ENCODE results near the gene NEGR1. TPM values are rescaled to one million over a fixed set of nuclear protein-coding genes. Genes with fewer than 3 reads are reported as not detected.

Gene NEGR1
- total RNA-seq, 1 donor from 2014 or later = 34.7 TPM

DNA sequence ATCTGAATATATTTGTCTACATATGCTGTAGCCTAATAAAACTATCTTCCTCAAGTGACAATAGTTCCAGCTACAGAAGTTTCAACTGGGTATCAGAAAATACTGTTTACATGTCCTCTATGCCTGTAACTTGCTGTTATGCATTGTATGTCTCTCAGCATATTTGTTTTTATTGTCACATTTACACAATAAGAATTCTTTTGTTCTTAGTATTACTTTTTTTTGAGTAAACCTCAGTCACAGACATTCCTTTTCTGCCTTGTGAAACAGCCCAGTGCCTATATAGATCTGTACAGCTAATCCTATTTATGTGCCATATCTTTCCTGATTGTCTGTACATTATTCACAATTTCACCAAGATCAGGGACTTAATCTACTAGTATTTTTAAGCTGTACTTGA is 565.2 kb downstream of the NEGR1 start:
- no peak for DNase-seq (ENCODE audit: low spot score)

DNA sequence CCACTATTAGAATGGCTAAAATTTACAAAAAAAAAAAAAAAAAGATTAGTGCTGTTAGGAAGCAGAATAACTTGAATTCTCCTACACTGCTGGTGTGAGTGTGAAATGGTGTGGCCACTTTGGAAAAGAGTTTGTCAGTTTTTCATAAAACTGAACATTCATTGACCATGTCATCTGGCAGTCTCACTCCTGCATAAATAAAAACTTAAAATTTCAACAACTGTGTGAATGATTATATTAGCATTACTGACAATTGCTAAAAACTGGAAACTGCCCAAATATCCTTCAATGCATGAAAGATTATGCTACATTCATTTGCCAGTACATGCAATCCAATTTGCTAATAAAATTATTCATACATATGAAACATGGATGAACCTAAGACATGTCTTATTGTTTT is 570.9 kb downstream of the NEGR1 start:
- DNase-seq (ENCODE audit: low spot score) = no peak

DNA sequence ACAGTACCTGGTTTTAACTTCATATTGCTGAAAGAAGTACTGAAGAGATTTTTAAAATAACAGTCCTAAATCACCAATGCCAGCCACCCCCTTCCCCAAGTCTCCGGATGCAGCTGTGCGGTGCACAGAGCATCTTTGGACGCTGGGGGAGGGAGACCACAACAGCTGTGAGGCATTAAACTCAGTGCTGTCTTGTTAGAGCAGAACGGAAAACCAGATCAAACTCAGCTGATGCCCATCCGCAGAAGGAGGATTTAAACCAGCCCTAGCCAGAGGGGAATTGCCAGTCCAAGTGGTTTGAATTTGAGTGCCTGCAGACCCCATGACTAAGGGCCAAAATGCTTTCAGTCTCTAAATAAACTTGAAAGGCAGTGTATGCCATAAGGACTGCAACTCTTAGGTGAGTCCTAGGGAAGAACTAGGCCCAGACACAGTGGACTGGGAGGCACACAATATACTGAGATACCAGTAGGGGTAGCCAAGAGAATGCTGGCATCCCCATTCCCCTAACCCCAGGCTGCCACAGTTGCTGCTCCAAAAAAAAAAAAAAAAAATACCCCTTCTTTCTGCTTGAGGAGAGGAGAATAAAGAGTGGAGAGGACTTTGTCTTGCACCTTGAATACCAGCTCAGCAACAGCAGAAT is 576.2 kb downstream of the NEGR1 start:
- no peak for DNase-seq (ENCODE audit: low spot score)

- DNase-seq (ENCODE audit: low spot score) = no peak
Measured at GRCh38 chr1:71698186-71698585, 584.2 kb downstream of the NEGR1 start.

- DNase-seq (ENCODE audit: low spot score) = no peak
Measured at GRCh38 chr1:71695821-71696220, 586.5 kb downstream of the NEGR1 start.

DNA sequence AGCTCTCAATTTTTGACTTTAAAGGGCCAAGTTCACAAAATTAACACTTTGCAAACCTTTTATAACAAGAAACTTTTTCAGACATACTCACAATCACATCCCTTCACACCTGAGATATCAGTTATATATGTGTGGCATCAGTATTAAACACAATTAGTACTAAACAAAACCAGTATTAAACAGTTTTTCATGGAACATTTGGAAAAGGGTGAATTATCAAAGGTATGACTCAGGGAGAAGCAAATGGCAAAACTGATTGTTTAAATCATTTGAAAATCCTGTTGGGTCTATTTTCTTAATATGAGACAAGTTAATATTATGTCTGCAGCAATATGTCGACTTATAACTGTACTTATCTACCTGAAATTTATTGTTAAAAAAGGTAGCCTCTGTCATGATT is 587.3 kb downstream of the NEGR1 start:
- DNase-seq (ENCODE audit: low spot score) = no peak

GRCh38 chr1:71693581-71693980 is 588.8 kb downstream of the NEGR1 start:
- DNase-seq (ENCODE audit: low spot score) = no peak

- no peak for DNase-seq (ENCODE audit: low spot score)
Measured at GRCh38 chr1:71689635-71690034, 592.7 kb downstream of the NEGR1 start.

DNA sequence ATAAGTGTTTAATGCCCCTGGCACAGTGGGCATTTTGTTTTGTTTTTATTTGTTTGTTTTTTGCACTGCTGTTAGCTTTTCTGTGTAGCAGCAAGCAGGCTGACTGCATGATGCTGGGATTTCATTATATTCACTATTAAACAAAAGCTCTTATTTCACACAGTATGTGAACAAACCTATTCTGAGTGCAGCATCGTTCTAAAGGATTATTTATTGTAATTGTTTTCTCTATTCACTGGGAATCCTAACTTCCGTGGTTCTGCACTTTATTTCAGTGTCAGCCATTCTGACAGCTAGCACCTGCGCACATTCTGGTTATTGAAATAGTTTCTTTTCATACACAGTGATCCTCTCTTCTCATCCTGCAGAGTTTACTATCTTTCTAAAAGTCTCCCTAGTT is 595.0 kb downstream of the NEGR1 start:
- no peak for DNase-seq (ENCODE audit: low spot score)

GRCh38 chr1:71676979-71677925 is 605.1 kb downstream of the NEGR1 start:
- DNase-seq (ENCODE audit: low spot score) = no peak

GRCh38 chr1:71668065-71668464 is 614.3 kb downstream of the NEGR1 start:
- no peak for DNase-seq (ENCODE audit: low spot score)

- no peak for DNase-seq (ENCODE audit: low spot score)
Measured at GRCh38 chr1:71667216-71667615, 615.1 kb downstream of the NEGR1 start.

DNA sequence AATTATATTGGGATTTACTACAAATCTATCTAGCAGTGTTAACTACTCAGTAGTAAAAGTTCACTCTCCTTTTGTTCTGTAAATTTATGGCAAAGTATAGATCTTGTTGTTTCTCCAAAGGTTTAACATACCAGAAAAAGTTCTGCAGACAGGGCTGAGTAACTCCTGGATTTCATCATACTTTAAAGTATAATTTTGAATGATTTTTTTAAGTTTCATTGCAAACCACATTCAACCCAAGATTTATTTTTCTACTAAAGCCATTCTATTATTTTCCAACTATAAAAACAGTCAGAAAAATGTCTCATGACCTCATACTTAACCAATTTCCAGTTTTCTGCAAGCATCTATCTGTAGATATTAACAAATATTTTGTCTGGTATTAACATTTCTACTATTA is 615.7 kb downstream of the NEGR1 start:
- DNase-seq (ENCODE audit: low spot score) = no peak

- no peak for DNase-seq (ENCODE audit: low spot score)
Measured at GRCh38 chr1:71660411-71660810, 621.9 kb downstream of the NEGR1 start.

DNA sequence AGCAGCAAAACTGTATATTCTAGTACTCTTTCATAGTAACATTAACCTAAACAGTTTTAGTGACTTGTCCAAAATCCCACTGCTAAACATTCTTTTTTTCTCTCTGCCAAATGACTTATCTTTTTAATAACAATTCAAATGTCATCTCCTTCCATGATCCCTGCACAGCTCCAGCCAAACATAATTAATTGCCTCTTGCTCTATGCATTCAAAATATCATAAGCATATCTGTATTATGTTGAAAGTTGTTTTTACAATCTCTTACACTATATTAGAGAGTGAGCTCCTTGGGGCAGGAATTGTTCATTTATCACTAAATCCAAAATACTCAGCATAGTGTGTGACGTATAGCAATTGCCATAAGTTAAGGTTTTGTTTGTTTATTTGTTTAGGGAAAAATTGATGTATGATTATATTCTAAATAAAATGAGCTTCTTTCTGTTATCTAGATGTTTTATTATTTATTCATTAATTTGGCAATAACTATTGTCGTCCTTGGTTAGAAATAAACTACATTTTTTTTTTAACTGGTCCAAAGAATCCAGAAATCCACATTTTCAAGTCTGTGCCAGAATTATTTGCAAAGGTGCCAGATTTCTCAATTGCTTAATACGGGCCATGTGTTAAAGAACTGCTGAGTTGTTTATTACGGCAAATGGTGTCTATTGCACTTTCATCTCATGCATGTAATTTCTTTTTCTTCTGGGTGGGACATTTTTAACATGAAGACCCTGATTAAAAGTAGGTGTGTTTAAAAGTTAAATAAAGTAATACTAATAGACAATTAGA is 624.3 kb downstream of the NEGR1 start:
- no peak for DNase-seq (ENCODE audit: low spot score)

DNA sequence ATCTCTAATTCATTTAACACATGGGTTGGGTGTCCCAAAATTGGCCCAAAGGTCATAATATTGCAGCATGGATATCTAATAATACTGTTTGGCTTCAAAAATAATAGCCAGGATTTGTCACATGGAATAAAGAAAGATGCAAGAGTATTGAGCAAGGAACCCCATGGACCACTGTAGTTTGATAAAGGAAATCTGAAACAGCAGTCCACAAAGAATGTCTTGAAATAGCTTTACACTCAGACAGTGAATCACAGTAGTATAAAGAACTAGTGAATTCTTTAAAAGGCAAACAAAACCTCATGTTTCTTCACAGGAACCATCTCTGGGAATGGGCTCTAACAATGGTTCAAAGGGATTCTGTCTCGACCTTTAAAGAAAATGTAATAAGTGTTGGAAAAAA is 625.4 kb downstream of the NEGR1 start:
- no peak for DNase-seq (ENCODE audit: low spot score)

- no peak for DNase-seq (ENCODE audit: low spot score)
Measured at GRCh38 chr1:71655604-71656003, 626.7 kb downstream of the NEGR1 start.

GRCh38 chr1:71653952-71654351 is 628.4 kb downstream of the NEGR1 start:
- DNase-seq (ENCODE audit: low spot score) = no peak

DNA sequence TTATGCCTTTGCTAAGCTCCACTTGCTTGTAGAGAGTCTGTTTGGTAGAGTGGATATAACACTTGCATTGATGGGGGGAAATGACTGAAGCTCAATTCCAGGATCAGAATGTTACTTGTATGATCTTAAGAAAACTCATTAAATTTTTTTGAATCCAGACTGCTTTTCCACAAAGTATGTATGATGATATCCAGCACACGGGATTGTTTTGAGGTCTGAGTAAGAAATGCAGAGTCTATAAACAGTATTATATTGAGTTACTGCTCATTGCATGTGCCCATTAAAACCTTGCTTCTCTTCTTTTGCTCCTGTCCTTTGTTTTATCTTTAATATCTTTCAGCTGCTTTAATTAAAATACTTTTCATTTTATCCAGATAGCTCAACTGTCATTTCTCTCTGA is 631.1 kb downstream of the NEGR1 start:
- no peak for DNase-seq (ENCODE audit: low spot score)

GRCh38 chr1:71650119-71650518 is 632.2 kb downstream of the NEGR1 start:
- no peak for DNase-seq (ENCODE audit: low spot score)

DNA sequence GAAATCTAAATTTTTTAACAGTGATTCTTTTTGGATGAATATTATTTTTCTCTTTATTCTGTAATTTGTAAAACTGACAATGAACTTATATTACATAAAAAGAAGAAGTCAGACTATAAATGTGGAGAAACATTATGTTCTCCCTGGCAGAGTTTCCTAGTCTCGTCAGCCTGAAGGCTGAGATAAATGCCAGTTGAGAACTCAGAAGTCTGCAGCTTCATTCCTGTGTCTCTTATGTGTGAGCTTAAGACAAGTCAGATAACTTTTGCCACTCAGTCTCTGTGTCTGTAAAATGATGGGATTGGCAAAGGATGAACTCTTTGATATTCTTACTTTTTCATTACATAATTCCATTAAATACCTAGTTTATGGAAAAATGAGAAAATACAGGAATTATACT is 632.7 kb downstream of the NEGR1 start:
- no peak for DNase-seq (ENCODE audit: low spot score)
